ENCODE results near the gene ANTXRL. TPM values are rescaled to one million over a fixed set of nuclear protein-coding genes. Genes with fewer than 3 reads are reported as not detected.
A peak's percentile ranks its signal among the peaks of the same experiment; 100 is the strongest.
"Not testable (repeated sequence)": the region's sequence is repeated elsewhere in the genome, so short reads cannot be mapped to it uniquely, and the experiment has no call there.

The ANTXRL gene
- total RNA-seq, 4 donors from 2014 or later: 0.27 TPM; not detected in 3

DNA sequence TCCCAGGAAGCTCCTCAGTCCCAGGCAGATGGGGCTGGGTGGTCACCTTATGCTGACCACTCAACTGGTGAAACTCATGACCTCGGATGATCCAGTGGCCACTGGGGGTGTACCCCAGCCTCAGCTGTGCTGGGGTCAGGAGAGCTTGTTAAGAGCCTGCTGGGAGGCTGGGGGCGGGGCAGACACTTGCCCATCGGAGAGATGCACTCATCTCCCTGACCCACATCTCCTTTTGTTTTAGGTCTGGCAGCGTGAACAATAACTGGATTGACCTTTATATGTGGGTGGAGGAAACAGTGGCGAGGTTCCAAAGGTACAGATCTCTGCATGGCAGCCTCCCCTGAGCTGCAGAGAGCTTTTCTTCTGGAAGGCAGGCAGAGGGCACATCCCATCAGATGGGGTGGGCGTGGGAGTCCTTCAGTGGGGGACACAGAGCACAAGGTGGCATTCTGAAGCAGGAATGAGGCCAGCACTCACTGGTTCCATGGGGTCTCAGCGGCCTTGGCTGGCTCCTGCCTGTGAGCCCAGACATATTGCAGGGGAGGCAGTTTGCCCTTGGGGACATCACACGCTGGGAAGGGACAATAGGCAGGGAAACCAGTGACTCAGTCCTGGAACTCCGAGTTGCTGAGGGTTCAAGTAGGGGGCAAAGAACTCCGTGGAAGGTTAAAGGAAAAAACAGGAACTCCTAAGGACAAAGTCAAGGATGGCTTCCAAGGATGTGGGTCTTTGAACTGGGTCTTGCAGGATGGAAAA, 5.2 kb downstream of the ANTXRL start:
- no peak overlapping the region for H3K27ac ChIP-seq
- H3K36me3 ChIP-seq: no peaks in the 10 kb centered on the region
- no peak overlapping the region for H3K4me3 ChIP-seq
- no peaks in the 10 kb centered on the region for H3K4me1 ChIP-seq
- intact Hi-C loops (cut with DNase I; ENCODE audit: low total_unique reads): no loop called here
- TF ChIP-seq POLR2A (IDR thresholded peaks at IDR 0.05) (no peak), CTCF (IDR thresholded peaks at IDR 0.05) (no peak)
- no peaks in the 10 kb centered on the region for H3K9me3 ChIP-seq
- DNase-seq: peak in 1 of 2 donors; percentile 18
- no peaks in the 10 kb centered on the region for H3K27me3 ChIP-seq

DNA sequence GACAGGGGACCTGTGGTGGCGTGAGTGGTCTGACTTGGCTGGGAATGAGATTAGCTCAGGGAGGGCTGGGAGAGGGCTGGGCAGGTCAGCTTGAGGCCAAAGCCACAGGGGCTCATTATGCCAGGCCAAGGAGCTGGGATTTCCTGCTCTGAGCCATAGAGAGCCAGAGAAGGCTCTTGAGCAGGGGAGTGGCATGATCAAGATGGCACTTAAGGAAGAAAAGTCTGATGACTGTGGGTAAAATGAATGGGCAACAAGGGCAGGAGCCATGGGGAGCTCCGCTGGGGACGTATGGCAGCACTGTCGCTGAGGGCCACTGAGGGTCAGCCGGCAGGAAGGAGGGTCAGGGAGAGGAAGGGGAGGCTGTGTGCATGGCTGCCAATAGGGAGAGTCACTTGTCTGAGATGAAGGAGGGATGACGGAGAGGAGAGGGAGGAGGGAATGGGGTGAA, 5.8 kb downstream of the ANTXRL start:
- no peaks in the 10 kb centered on the region for H3K36me3 ChIP-seq
- peak in 1 of 2 donors; percentile 10 for DNase-seq
- H3K27me3 ChIP-seq: no peaks in the 10 kb centered on the region
- no peaks in the 10 kb centered on the region for H3K4me1 ChIP-seq
- no peak for TF ChIP-seq POLR2A (IDR thresholded peaks at IDR 0.05)
- TF ChIP-seq CTCF (IDR thresholded peaks at IDR 0.05): no peak
- H3K27ac ChIP-seq: no peak overlapping the region
- intact Hi-C loops (cut with DNase I; ENCODE audit: low total_unique reads): no loop called here
- no peaks in the 10 kb centered on the region for H3K9me3 ChIP-seq
- H3K4me3 ChIP-seq: no peak overlapping the region

DNA sequence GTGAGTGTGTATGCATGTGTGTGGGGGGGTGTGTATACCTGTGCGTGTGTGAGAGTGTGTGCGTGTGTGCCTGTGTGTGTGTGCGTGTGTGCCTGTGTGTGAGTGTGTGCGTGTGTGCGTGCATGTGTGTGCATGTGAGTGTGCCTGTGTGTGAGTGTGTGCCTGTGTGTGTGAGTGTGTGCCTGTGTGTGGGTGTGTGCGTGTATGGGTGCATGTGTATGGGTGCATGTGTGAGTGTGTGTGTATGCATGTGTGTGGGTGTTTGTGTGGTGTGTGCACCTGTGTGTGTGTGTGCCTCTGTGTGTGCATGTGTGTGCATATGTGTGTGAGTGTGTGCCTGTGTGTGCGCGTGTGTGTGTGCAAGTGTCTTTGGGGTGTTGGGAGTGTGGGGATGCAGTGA, 6.4 kb downstream of the ANTXRL start:
- no peak overlapping the region for H3K27ac ChIP-seq
- no peak overlapping the region for H3K4me3 ChIP-seq
- DNase-seq: no peak
- H3K27me3 ChIP-seq: no peaks in the 10 kb centered on the region
- TF ChIP-seq POLR2A (IDR thresholded peaks at IDR 0.05): no peak
- TF ChIP-seq CTCF (IDR thresholded peaks at IDR 0.05): no peak
- no peaks in the 10 kb centered on the region for H3K9me3 ChIP-seq
- intact Hi-C loops (cut with DNase I; ENCODE audit: low total_unique reads): no loop called here
- no peaks in the 10 kb centered on the region for H3K4me1 ChIP-seq
- no peaks in the 10 kb centered on the region for H3K36me3 ChIP-seq

DNA sequence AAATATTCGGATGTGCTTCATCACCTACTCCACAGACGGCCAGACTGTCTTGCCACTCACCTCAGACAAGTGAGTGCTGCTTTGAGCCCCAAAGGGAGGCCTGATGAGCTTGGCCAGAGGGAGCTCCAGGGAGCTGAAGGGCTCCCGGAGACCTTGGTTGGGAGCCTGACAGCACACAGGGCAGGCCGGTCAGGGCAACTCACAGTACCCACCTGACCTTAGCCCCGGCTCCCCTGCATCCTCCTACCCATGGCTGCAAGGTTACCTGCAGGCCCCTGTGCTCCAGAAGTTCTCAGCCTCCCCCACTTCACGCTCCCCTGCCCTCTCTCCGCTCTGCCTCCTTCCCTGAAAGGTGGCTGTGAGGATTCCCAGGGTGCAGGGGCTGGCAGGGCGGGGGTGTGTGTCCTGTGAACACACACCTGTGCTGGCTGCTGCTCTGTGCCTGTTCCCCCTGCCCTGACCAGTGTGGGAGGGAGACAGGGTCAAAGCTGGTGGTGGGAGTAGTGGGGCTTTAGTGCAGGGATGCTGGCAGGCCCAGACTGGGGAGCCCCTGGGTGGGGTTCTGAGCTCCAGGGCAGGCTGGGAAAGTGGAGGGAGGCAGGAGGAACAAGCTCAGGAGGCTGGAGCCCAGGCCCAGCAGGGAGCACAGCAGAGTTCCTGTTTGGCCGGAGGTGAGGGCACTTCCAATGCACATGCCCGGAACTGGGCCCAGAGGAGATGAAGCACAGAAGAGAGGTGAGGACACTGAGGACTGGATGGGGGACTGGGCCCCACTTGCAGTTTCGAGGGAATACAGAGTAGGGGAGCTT, 7.2 kb downstream of the ANTXRL start:
- no peak overlapping the region for H3K27ac ChIP-seq
- no peaks in the 10 kb centered on the region for H3K27me3 ChIP-seq
- H3K36me3 ChIP-seq: no peaks in the 10 kb centered on the region
- no peak overlapping the region for H3K4me3 ChIP-seq
- intact Hi-C loops (cut with DNase I; ENCODE audit: low total_unique reads): no loop called here
- H3K4me1 ChIP-seq: no peaks in the 10 kb centered on the region
- no peak for TF ChIP-seq POLR2A (IDR thresholded peaks at IDR 0.05)
- TF ChIP-seq CTCF (IDR thresholded peaks at IDR 0.05): no peak
- no peaks in the 10 kb centered on the region for H3K9me3 ChIP-seq
- DNase-seq: peak in 1 of 2 donors; percentile 6

GRCh38 chr10:46294641-46295220, 7.9 kb downstream of the ANTXRL start:
- Histone ChIP-seq H3K9me3 (no peaks in the 10 kb centered on the region), H3K27me3 (no peaks in the 10 kb centered on the region), H3K4me3 (no peak overlapping the region), H3K36me3 (no peaks in the 10 kb centered on the region), H3K27ac (no peak overlapping the region), H3K4me1 (no peaks in the 10 kb centered on the region)
- DNase-seq: no peak
- TF ChIP-seq POLR2A (IDR thresholded peaks at IDR 0.05) (no peak), CTCF (IDR thresholded peaks at IDR 0.05) (no peak)
- intact Hi-C loops (cut with DNase I; ENCODE audit: low total_unique reads): no loop called here

DNA sequence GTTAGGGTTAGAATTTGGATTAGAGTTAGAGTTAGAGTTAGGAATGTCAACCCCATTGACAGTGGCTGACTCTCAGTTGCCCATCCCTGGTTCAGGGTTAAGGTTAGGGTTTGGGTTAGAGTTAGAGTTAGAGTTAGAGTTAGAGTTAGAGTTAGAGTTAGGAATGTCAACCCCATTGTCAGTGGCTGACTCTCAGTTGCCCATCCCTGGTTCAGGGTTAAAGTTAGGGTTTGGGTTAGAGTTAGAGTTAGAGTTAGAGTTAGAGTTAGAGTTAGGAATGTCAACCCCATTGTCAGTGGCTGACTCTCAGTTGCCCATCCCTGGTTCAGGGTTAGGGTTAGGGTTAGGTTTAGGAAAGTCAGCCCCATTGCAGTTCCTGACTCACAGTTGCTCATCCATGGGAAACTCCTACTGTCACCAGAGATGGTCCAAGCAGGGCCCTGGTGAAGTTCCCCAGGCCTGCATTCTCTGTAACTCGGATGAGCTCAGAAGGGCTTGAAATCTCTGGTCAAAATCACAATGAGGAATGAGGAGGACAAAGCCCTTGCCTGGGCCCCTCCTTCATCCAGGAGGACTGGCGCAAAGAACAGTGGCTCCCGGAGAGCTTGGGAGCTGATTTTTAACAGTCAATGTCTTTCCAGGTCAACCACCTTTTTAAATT, 8.7 kb downstream of the ANTXRL start:
- H3K27me3 ChIP-seq; H3K9me3 ChIP-seq; H3K27ac ChIP-seq; DNase-seq; intact Hi-C loops (cut with DNase I; ENCODE audit: low total_unique reads); H3K4me1 ChIP-seq; H3K4me3 ChIP-seq; H3K36me3 ChIP-seq: not testable (repeated sequence)

GRCh38 chr10:46296086-46296485, 9.3 kb downstream of the ANTXRL start:
- H3K27ac ChIP-seq; H3K9me3 ChIP-seq; H3K27me3 ChIP-seq; intact Hi-C loops (cut with DNase I; ENCODE audit: low total_unique reads); H3K36me3 ChIP-seq; H3K4me1 ChIP-seq; H3K4me3 ChIP-seq; DNase-seq: not testable (repeated sequence)

Measured in uterus (tissue), 4 donors.